Spleen (tissue), 11 donors: ENCODE results near the gene NGRN. TPM values are rescaled to one million over a fixed set of nuclear protein-coding genes. Genes with fewer than 3 reads are reported as not detected.

Experiments used
- DNase-seq: peaks from one replicate; pipeline ENCODE4 v3.0.0-alpha.2; 2020
- H3K27ac ChIP-seq, 8 donors: fragments of 200-600 bp; sonication (generic) in 7 of 8; 1 replicate in 4 of 8; 2 replicates in 4 of 8; pipeline versions ENCODE4 v1.5.0 to v1.8.0; 2016 to 2021; ENCODE audit warnings: inconsistent platforms in 4 of 8, mild to moderate bottlenecking in 4 of 8, moderate library complexity in 1 of 8
- H3K27me3 ChIP-seq, 7 donors: fragments of 200-600 bp; sonication (generic) in 6 of 7; replicated peaks in 1 of 7; 1 replicate in 4 of 7; 2 replicates in 3 of 7; pipeline versions ENCODE4 v1.5.0 to v1.8.0; 2016 to 2021; ENCODE audit warnings: inconsistent platforms in 3 of 7, mild to moderate bottlenecking in 1 of 7
- H3K36me3 ChIP-seq, 6 donors: fragments of 200-600 bp; sonication (generic) in 5 of 6; 1 replicate in 4 of 6; 2 replicates in 2 of 6; pipeline versions ENCODE4 v1.5.0 to v1.8.0; 2016 to 2021; ENCODE audit warnings: inconsistent platforms in 2 of 6
- H3K4me1 ChIP-seq, 6 donors: fragments of 200-600 bp; sonication (generic) in 5 of 6; 1 replicate in 3 of 6; 2 replicates in 3 of 6; pipeline versions ENCODE4 v1.5.0 to v1.8.0; 2016 to 2021; ENCODE audit warnings: inconsistent platforms in 3 of 6
- H3K4me3 ChIP-seq, 8 donors: fragments of 200-600 bp; sonication (generic) in 7 of 8; 1 replicate in 4 of 8; 2 replicates in 4 of 8; pipeline versions ENCODE4 v1.5.0 to v1.8.0; 2016 to 2021; ENCODE audit warnings: inconsistent platforms in 4 of 8, mild to moderate bottlenecking in 4 of 8, moderate library complexity in 2 of 8
- H3K9me3 ChIP-seq, 8 donors: fragments of 200-600 bp; sonication (generic) in 7 of 8; 1 replicate in 4 of 8; 2 replicates in 4 of 8; pipeline versions ENCODE4 v1.5.0 to v1.8.0; 2016 to 2021; ENCODE audit warnings: inconsistent platforms in 4 of 8
- POLR2A ChIP-seq, 3 donors: fragments of 450-650 bp; IDR thresholded peaks; one replicate each; pipeline ENCODE4 v1.5.1; 2017; ENCODE audit warnings: antibody characterized with exemption in 3 of 3, mild to moderate bottlenecking in 1 of 3
- POLR2AphosphoS5 ChIP-seq, 3 donors: sonication (generic); formaldehyde crosslinking; IDR thresholded peaks; one replicate each; pipeline ENCODE4 v1.5.1; 2017; ENCODE audit warnings: antibody characterized with exemption in 3 of 3
- WGBS, 5 donors: extraction: QIAGEN DNeasy Blood & Tissue Kit in 3 of 5; methylation state at CpG; one replicate each; pipeline versions ENCODE4 v1.1.5 to v1.1.7; 2013 to 2018; 5-methylcytosine and 5-hydroxymethylcytosine counted together
- intact Hi-C: fragments of 100-400 bp; cut with DNase I; formaldehyde crosslinking; loops from one replicate; pipeline ENCODE4 v1.15.0; 2023; ENCODE audit warnings: low total_unique reads
- polyA plus RNA-seq, 3 donors: library from polyadenylated mRNA; stranded (reverse); fragments of 200-250 nt; gene quantifications; one replicate each; pipeline ENCODE4 v1.2.1, GENCODE V29; 2013
- total RNA-seq, 7 donors: library from RNA; depleted of rRNA in 3 of 7; stranded (reverse); fragments of >200 nt in 3 of 7; fragmentation: NEBNext Ultra II Directional in 4 of 7; extraction: Animal tissue kit (Norgen Biotek cat#: 25700) in 4 of 7; gene quantifications; one replicate each; pipeline versions ENCODE4 v1.1.0 to v1.2.1, GENCODE V29; 2016 to 2021
- TF ChIP-seq, protein P1 (sequence below), 11 experiments: fragments of 200-600 bp in 7 of 11; fragments of 450-650 bp in 4 of 11; sonication (generic) in 4 of 11; IDR thresholded peaks in 8 of 11; conservative IDR thresholded peaks in 3 of 11; 1 replicate in 7 of 11; 2 replicates in 4 of 11; pipeline versions ENCODE4 v1.4.0 to v1.8.0; 2016 to 2021; ENCODE audit warnings: antibody characterized with exemption in 11 of 11, inconsistent platforms in 4 of 11, mild to moderate bottlenecking in 1 of 11
- donor health status: healthy with polysubstance abuse.
- donor health status: DM: no; HTN: no; CAD: no; lungs with moderate emphysema.
- donor health status: DM: no; HTN: no; CAD: no.
- donor health status: Bipolar disorder and iron deficiency.
- donor health status: healthy.
- donor health status: DM: no; HTN: no; CAD: no.
- donor health status: DM: yes; HTN: yes; CAD: no.

Gene NGRN
- total and polyA plus RNA-seq, 10 donors: 27.2 to 53.2 (median 46.6) TPM

DNA sequence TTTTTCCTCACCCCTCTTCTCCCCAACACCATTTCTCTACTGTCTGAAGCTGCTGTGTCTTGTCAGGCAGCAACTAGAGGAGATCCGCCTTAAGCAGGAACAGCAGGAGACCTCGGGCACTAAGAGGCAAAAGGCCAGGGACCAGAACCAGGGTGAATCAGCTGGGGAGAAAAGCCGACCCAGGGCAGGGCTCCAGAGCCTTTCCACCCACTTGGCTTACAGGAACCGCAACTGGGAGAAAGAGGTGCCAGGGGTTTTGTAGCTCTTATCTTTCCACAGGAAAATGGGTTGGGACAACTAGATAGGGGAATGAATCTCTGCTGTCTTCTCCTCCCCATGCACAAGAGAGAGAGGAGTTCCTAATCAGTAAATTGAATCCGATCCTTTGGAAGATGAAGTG, 3.0 kb upstream of the NGRN start:
- Histone ChIP-seq H3K9me3 (no peaks in the 10 kb centered on the region), H3K36me3 (peaks cover 0 to 5% (median under 1%) of the 10 kb centered on the region in 6 donors), H3K4me1 (peaks cover 18 to 31% (median 24%) of the 10 kb centered on the region in 6 donors), H3K27ac (no peak overlapping the region), H3K27me3 (no peaks in the 10 kb centered on the region), H3K4me3 (no peak overlapping the region)
- WGBS, 5 donors: 75 to 78% (median 77%) methylated on average over 5 of the region's 5 CpGs
- peak; percentile 38 for DNase-seq
- intact Hi-C loops: no loop called here
- no peak for TF ChIP-seq POLR2AphosphoS5 (IDR thresholded peaks at IDR 0.05)
- TF ChIP-seq, protein P1, sequence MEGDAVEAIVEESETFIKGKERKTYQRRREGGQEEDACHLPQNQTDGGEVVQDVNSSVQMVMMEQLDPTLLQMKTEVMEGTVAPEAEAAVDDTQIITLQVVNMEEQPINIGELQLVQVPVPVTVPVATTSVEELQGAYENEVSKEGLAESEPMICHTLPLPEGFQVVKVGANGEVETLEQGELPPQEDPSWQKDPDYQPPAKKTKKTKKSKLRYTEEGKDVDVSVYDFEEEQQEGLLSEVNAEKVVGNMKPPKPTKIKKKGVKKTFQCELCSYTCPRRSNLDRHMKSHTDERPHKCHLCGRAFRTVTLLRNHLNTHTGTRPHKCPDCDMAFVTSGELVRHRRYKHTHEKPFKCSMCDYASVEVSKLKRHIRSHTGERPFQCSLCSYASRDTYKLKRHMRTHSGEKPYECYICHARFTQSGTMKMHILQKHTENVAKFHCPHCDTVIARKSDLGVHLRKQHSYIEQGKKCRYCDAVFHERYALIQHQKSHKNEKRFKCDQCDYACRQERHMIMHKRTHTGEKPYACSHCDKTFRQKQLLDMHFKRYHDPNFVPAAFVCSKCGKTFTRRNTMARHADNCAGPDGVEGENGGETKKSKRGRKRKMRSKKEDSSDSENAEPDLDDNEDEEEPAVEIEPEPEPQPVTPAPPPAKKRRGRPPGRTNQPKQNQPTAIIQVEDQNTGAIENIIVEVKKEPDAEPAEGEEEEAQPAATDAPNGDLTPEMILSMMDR (IDR thresholded peaks at IDR 0.05 in 8 of 11, conservative IDR thresholded peaks at IDR 0.05 in 3 of 11): no peak
- TF ChIP-seq POLR2A (IDR thresholded peaks at IDR 0.05): no peak

DNA sequence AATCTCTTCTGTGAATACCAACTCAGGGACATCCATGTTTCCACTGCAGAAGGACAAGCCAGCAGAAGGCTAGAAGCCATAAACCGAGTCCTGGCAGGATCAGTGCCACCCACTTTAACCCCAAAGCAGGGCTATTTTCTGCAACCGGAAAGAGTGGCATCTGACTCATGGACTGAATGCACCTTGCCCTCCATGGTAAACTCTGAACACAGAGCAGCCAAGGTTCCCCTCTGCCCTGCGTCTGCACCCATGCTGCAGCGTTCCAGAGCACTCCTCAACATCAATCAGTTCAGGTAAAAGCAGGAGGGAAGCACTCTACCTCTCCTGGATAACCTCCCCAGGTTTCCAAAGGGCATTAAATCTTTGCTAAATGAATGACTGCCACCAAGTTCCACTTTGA, 801 bp upstream of the NGRN start:
- Histone ChIP-seq H3K27me3 (no peaks in the 10 kb centered on the region), H3K4me3 (peak overlapping the region; percentile 56 to 93 (median 84)), H3K27ac (peak overlapping the region; percentile 91 to 99 (median 98)), H3K9me3 (no peaks in the 10 kb centered on the region), H3K4me1 (peaks cover 36 to 54% (median 45%) of the 10 kb centered on the region in 6 donors), H3K36me3 (peaks cover 0 to 27% (median 3%) of the 10 kb centered on the region in 6 donors)
- intact Hi-C loops: no loop called here
- no peak for TF ChIP-seq POLR2AphosphoS5 (IDR thresholded peaks at IDR 0.05)
- TF ChIP-seq POLR2A (IDR thresholded peaks at IDR 0.05): no peak
- TF ChIP-seq, protein P1 (IDR thresholded peaks at IDR 0.05 in 8 of 11, conservative IDR thresholded peaks at IDR 0.05 in 3 of 11): no peak
- peak; percentile 51 for DNase-seq
- WGBS, 5 donors: 28 to 47% (median 29%) methylated on average over 4 of the region's 4 CpGs

DNA sequence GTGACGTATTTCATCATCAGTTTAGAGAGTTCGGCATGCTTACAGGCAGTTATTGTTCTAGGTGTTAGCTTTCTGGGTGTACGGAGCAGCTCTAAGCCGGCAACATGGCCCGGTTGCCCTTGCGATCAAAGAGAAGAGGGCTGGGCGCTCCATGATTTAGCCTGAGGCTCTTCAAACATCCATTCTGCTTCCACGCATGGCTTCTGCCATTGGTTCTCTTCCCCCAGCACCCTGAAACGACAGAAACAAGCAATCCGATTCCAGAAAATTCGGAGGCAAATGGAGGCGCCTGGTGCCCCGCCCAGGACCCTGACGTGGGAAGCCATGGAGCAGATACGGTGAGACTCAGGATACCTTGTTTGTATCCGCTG, 574 bp downstream of the NGRN start:
- TF ChIP-seq, protein P1 (IDR thresholded peaks at IDR 0.05 in 8 of 11, conservative IDR thresholded peaks at IDR 0.05 in 3 of 11): no peak
- Histone ChIP-seq H3K4me1 (peaks cover 45 to 68% (median 56%) of the 10 kb centered on the region in 6 donors), H3K9me3 (no peaks in the 10 kb centered on the region), H3K27me3 (no peaks in the 10 kb centered on the region), H3K27ac (peak overlapping the region; percentile 91 to 99 (median 98)), H3K4me3 (peak overlapping the region; percentile 56 to 93 (median 84)), H3K36me3 (peaks cover 0 to 41% (median 16%) of the 10 kb centered on the region in 6 donors)
- WGBS, 5 donors: 0 to 1% (median 1%) methylated on average over 16 of the region's 16 CpGs
- intact Hi-C loops: no loop called here
- peak; percentile 77 for DNase-seq

DNA sequence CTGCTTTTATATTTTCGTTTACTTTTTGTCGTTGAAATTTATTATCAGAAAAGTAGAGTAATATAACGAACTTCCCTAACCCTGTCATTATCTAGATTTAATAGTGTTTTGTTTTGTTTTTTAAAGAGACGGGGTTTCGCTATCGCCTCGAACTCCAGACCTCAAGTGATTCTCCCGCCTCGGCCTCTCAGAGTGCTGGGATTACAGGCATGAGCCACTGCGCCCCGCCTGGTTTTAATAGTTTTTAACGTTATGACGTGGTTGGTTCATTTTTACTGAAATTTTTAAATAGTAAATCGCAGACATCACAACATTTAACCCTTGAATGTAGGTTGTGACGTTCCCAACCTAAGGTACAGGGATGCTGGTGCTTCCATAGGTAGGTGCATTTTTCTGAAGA, 1.0 kb downstream of the NGRN start:
- Histone ChIP-seq H3K9me3 (no peaks in the 10 kb centered on the region), H3K4me3 (peak overlapping the region; percentile 56 to 93 (median 84)), H3K4me1 (peaks cover 45 to 72% (median 60%) of the 10 kb centered on the region in 6 donors), H3K36me3 (peaks cover 0 to 46% (median 20%) of the 10 kb centered on the region in 6 donors), H3K27me3 (no peaks in the 10 kb centered on the region), H3K27ac (peak overlapping the region; percentile 91 to 99 (median 98))
- TF ChIP-seq, protein P1 (IDR thresholded peaks at IDR 0.05 in 8 of 11, conservative IDR thresholded peaks at IDR 0.05 in 3 of 11): no peak
- no peak for TF ChIP-seq POLR2A (IDR thresholded peaks at IDR 0.05)
- no peak for TF ChIP-seq POLR2AphosphoS5 (IDR thresholded peaks at IDR 0.05)
- peak; percentile 63 for DNase-seq
- 12 to 27% (median 20%) methylated on average over 15 of the region's 15 CpGs for WGBS, 5 donors
- intact Hi-C loops: no loop called here
